HCT116 (cell line): ENCODE results near the gene ITIH3. TPM values are rescaled to one million over a fixed set of nuclear protein-coding genes. Genes with fewer than 3 reads are reported as not detected.

ENCODE experiments used
- ATAC-seq: fragments of 200-7000 bp; cut with Tn5 transposase; 2 replicates; pipeline ENCODE4 v1.9.1; 2020; ENCODE audit warnings: mild to moderate bottlenecking, moderate library complexity
- BruUV-seq: library from RNA; stranded (reverse); fragments of 400-500 nt; replicated peaks from 2 replicates; lab custom pipeline; 2021; lab: Mats Ljungman, UMichigan
- CTCF ChIA-PET: fragments of 300-600 bp; sonication (Branson Sonifier 250); formaldehyde crosslinking; loops from one replicate; lab custom pipeline; 2021; ENCODE audit warnings: antibody characterized with exemption; lab: Charles Lee
- POLR2A ChIA-PET: fragments of 300-600, 350-600 bp; sonication (Branson Sonifier 250); formaldehyde crosslinking; loops from one replicate; lab custom pipeline; 2021; ENCODE audit warnings: antibody characterized with exemption; lab: Charles Lee
- RAD21 ChIA-PET, 2 experiments: fragments of 300-600 bp; sonication (Branson Sonifier 250); formaldehyde crosslinking; loops; one replicate each; lab custom pipeline; 2023; ENCODE audit warnings: low total read pairs in 2 of 2; ENCODE audit not compliant: uncharacterized antibody in 2 of 2, unreplicated experiment in 2 of 2, low non-redundant PET in 1 of 2; lab: Charles Lee
- DNase-seq: peaks from one replicate; pipeline ENCODE4 v3.0.0-alpha.2; 2010; ENCODE audit warnings: low read depth, low spot score
- H2AFZ ChIP-seq: fragments of 200-600 bp; shearing (Covaris generic), sonication (generic); 2 replicates; pipeline ENCODE4 v1.6.1; 2017; ENCODE audit warnings: low read depth, mixed run types, mixed read lengths, antibody characterized with exemption, low read length; ENCODE audit not compliant: poor library complexity, severe bottlenecking
- H3K27ac ChIP-seq: 2 replicates; pipeline ENCODE4 v1.5.1; 2012; ENCODE audit warnings: low read depth, low read length
- H3K27me3 ChIP-seq: fragments of 200-600 bp; sonication (generic); 2 replicates; pipeline ENCODE4 v1.6.1; 2016; ENCODE audit warnings: mixed run types, low read length, mixed read lengths; ENCODE audit not compliant: insufficient read depth
- H3K36me3 ChIP-seq, 2 experiments: fragments of 200-500 bp in 1 of 2; fragments of 200-600 bp in 1 of 2; sonication (Bioruptor generic) in 1 of 2; sonication (generic) in 1 of 2; 2 replicates each; pipeline versions ENCODE4 v1.5.1 to v1.6.1; 2014 to 2016; ENCODE audit warnings: low read length in 2 of 2, inconsistent platforms in 1 of 2, mixed read lengths in 1 of 2, mixed run types in 1 of 2; ENCODE audit not compliant: insufficient read depth in 2 of 2, control insufficient read depth in 1 of 2
- H3K4me1 ChIP-seq, 2 experiments: fragments of 200-600 bp in 1 of 2; sonication (generic) in 1 of 2; 2 replicates each; pipeline versions ENCODE4 v1.5.1 to v1.6.1; 2012 to 2017; ENCODE audit warnings: low read length in 2 of 2, inconsistent platforms in 1 of 2, mild to moderate bottlenecking in 1 of 2, mixed read lengths in 1 of 2, mixed run types in 1 of 2, moderate library complexity in 1 of 2; ENCODE audit not compliant: insufficient read depth in 2 of 2, control insufficient read depth in 1 of 2
- H3K4me2 ChIP-seq: fragments of 200-600 bp; sonication (generic); 2 replicates; pipeline ENCODE4 v1.6.1; 2017; ENCODE audit warnings: mixed run types, low read length, mixed read lengths
- H3K4me3 ChIP-seq, 2 experiments: fragments of 200-600 bp in 1 of 2; sonication (generic) in 1 of 2; replicated peaks in 1 of 2; 2 replicates each; pipeline ENCODE4 v1.5.1; 2011 to 2016; ENCODE audit warnings: low read length in 2 of 2, control low read depth in 1 of 2, low read depth in 1 of 2, mild to moderate bottlenecking in 1 of 2, mixed read lengths in 1 of 2, mixed run types in 1 of 2
- H3K79me2 ChIP-seq: fragments of 200-600 bp; sonication (generic); 2 replicates; pipeline ENCODE4 v1.6.1; 2017; ENCODE audit warnings: mild to moderate bottlenecking, mixed run types, low read length, moderate library complexity, mixed read lengths; ENCODE audit not compliant: insufficient read depth
- H3K9ac ChIP-seq: fragments of 200-600 bp; sonication (generic); 2 replicates; pipeline ENCODE4 v1.6.1; 2016; ENCODE audit warnings: low read length, mixed read lengths
- H3K9me2 ChIP-seq: fragments of 200-600 bp; sonication (generic), shearing (Covaris generic); 2 replicates; pipeline ENCODE4 v1.6.1; 2017; ENCODE audit warnings: mixed run types, mild to moderate bottlenecking, moderate library complexity; ENCODE audit not compliant: insufficient read depth
- H3K9me3 ChIP-seq, 2 experiments: fragments of 200-500 bp in 1 of 2; fragments of 200-600 bp in 1 of 2; sonication (Bioruptor generic) in 1 of 2; sonication (generic) in 1 of 2; 2 replicates each; pipeline ENCODE4 v1.6.1; 2014 to 2017; ENCODE audit warnings: low read length in 2 of 2, mixed read lengths in 2 of 2, inconsistent platforms in 1 of 2, low read depth in 1 of 2, mild to moderate bottlenecking in 1 of 2, mixed run types in 1 of 2, moderate library complexity in 1 of 2; ENCODE audit not compliant: control insufficient read depth in 1 of 2, insufficient read depth in 1 of 2
- H4K20me1 ChIP-seq: fragments of 200-600 bp; sonication (generic), shearing (Covaris generic); 2 replicates; pipeline ENCODE4 v1.6.1; 2017; ENCODE audit warnings: mixed run types, mild to moderate bottlenecking, moderate library complexity; ENCODE audit not compliant: insufficient read depth
- CBX3 ChIP-seq: IDR thresholded peaks from 2 replicates; pipeline ENCODE4 v1.6.1; 2012; ENCODE audit warnings: low read depth
- CEBPB ChIP-seq: IDR thresholded peaks from 2 replicates; pipeline ENCODE4 v1.6.1; 2012; ENCODE audit warnings: low read depth
- CTCF ChIP-seq, 3 experiments: fragments of 200-600 bp in 1 of 3; sonication (generic) in 1 of 3; IDR thresholded peaks in 2 of 3; conservative IDR thresholded peaks in 1 of 3; 2 replicates each; pipeline ENCODE4 v1.5.1; 2012 to 2017; ENCODE audit warnings: low read depth in 2 of 3, low read length in 2 of 3, antibody characterized with exemption in 1 of 3, borderline replicate concordance in 1 of 3, control low read depth in 1 of 3, mild to moderate bottlenecking in 1 of 3, mixed read lengths in 1 of 3, mixed run types in 1 of 3, moderate library complexity in 1 of 3; ENCODE audit not compliant: insufficient read depth in 1 of 3
- EZH2 ChIP-seq: fragments of 200-600 bp; sonication (generic); IDR thresholded peaks from 2 replicates; pipeline ENCODE4 v1.6.1; 2017; ENCODE audit warnings: antibody characterized with exemption, mixed run types
- FOSL1 ChIP-seq: IDR thresholded peaks from 2 replicates; pipeline ENCODE4 v1.6.1; 2012; ENCODE audit warnings: low read depth
- JUND ChIP-seq: IDR thresholded peaks from 2 replicates; pipeline ENCODE4 v1.6.1; 2012
- MAX ChIP-seq: IDR thresholded peaks from 2 replicates; pipeline ENCODE4 v1.6.1; 2012
- POLR2A ChIP-seq: IDR thresholded peaks from 2 replicates; pipeline ENCODE4 v1.7.0; 2011; ENCODE audit warnings: borderline replicate concordance; ENCODE audit not compliant: insufficient read depth, insufficient read length; ENCODE audit errors: extremely low read depth
- POLR2AphosphoS5 ChIP-seq: IDR thresholded peaks from 2 replicates; pipeline ENCODE4 v1.6.1; 2011; ENCODE audit warnings: mild to moderate bottlenecking, low read depth, low read length, moderate library complexity
- RAD21 ChIP-seq: IDR thresholded peaks from 2 replicates; pipeline ENCODE4 v1.6.1; 2012; ENCODE audit warnings: low read depth, mild to moderate bottlenecking
- REST ChIP-seq: IDR thresholded peaks from 2 replicates; pipeline ENCODE4 v1.6.1; 2012; ENCODE audit warnings: low read depth
- SIN3A ChIP-seq: IDR thresholded peaks from 2 replicates; pipeline ENCODE4 v1.6.1; 2012; ENCODE audit warnings: low read depth
- SP1 ChIP-seq: IDR thresholded peaks from 2 replicates; pipeline ENCODE4 v1.6.1; 2012; ENCODE audit warnings: low read depth
- SRF ChIP-seq: IDR thresholded peaks from 2 replicates; pipeline ENCODE4 v1.6.1; 2012; ENCODE audit warnings: low read depth
- TCF7L2 ChIP-seq: IDR thresholded peaks from 2 replicates; pipeline ENCODE4 v1.7.0; 2011; ENCODE audit warnings: borderline replicate concordance, inconsistent platforms; ENCODE audit not compliant: insufficient read depth, insufficient read length; ENCODE audit errors: extremely low read depth
- YY1 ChIP-seq: IDR thresholded peaks from 2 replicates; pipeline ENCODE4 v1.6.1; 2011; ENCODE audit warnings: low read length, low read depth, moderate library complexity, mild to moderate bottlenecking; ENCODE audit not compliant: insufficient replicate concordance; ENCODE audit errors: extremely low read depth
- ZBTB33 ChIP-seq: IDR thresholded peaks from 2 replicates; pipeline ENCODE4 v1.6.1; 2011; ENCODE audit warnings: mild to moderate bottlenecking, low read length, moderate library complexity; ENCODE audit not compliant: insufficient replicate concordance; ENCODE audit errors: extremely low read depth
- ZFX ChIP-seq: fragments of 450-650 bp; IDR thresholded peaks from 2 replicates; pipeline ENCODE4 v1.6.1; 2017
- ZNF274 ChIP-seq: fragments of 200-500 bp; sonication (Bioruptor generic); IDR thresholded peaks from 2 replicates; pipeline ENCODE4 v1.6.1; 2014; ENCODE audit warnings: mild to moderate bottlenecking, low read depth, low read length, inconsistent platforms
- intact Hi-C: fragments of 100-400 bp; cut with micrococcal nuclease; formaldehyde crosslinking; loops from 2 replicates; pipeline ENCODE4 v1.10.0; 2022
- total RNA-seq: library from RNA; stranded (reverse); gene quantifications from one replicate; pipeline ENCODE4 v1.2.1, GENCODE V29; 2021; ENCODE audit not compliant: unreplicated experiment

Gene ITIH3
- total RNA-seq, 1 experiment from 2014 or later: 0.44 TPM

GRCh38 chr3:52795298-52795900 lies 803 bp downstream of the ITIH3 start:
- ATAC-seq (no peak), DNase-seq (no peak)
- RAD21 ChIA-PET: no interaction called here
- H3K4me3 ChIP-seq: no peak overlapping the region
- no peaks in the 10 kb centered on the region for H3K9me3 ChIP-seq
- H3K27me3 ChIP-seq: no peaks in the 10 kb centered on the region
- no peaks in the 10 kb centered on the region for H3K36me3 ChIP-seq
- no peaks in the 10 kb centered on the region for H4K20me1 ChIP-seq
- peaks cover 0 to 7% of the 10 kb centered on the region in 2 experiments; a peak in 1 of 4 replicates for H3K4me1 ChIP-seq
- no peak overlapping the region for H2AFZ ChIP-seq
- no peak overlapping the region for H3K4me2 ChIP-seq
- H3K9me2 ChIP-seq: no peaks in the 10 kb centered on the region
- H3K79me2 ChIP-seq: no peaks in the 10 kb centered on the region
- no peak for TF ChIP-seq YY1
- no peak for TF ChIP-seq RAD21
- TF ChIP-seq ZBTB33: no peak
- TF ChIP-seq POLR2A: no peak
- no peak for TF ChIP-seq EZH2
- no peak for TF ChIP-seq TCF7L2
- no peak for TF ChIP-seq ZFX
- TF ChIP-seq FOSL1: no peak
- TF ChIP-seq JUND: no peak
- no peak for TF ChIP-seq POLR2AphosphoS5
- TF ChIP-seq CBX3: no peak
- TF ChIP-seq SIN3A: no peak
- TF ChIP-seq MAX: no peak
- no peak for TF ChIP-seq ZNF274
- TF ChIP-seq SRF: no peak
- no peak for TF ChIP-seq SP1
- no peak for TF ChIP-seq CTCF (IDR thresholded peaks at IDR 0.05 in 2 of 3, conservative IDR thresholded peaks at IDR 0.05 in 1 of 3; ENCODE audit: borderline replicate concordance in 1 of 3, insufficient read depth in 1 of 3, low read depth in 2 of 3, low read length in 2 of 3)
- no peak for TF ChIP-seq REST
- no peak for TF ChIP-seq CEBPB
- H3K27ac ChIP-seq: no peak overlapping the region
- CTCF ChIA-PET: no interaction called here
- BruUV-seq: no TSS peak
- POLR2A ChIA-PET: no interaction called here
- intact Hi-C loops: no loop called here
- H3K9ac ChIP-seq: no peak overlapping the region
